A549 (cell line): ENCODE measurements around the gene KCNB1.

Experiments used
- CEBPB ChIP-seq, 2 experiments: fragments of >200 bp in 1 of 2; sonication (Bioruptor Twin) in 1 of 2; formaldehyde crosslinking in 1 of 2; IDR thresholded peaks; 2 replicates each; pipeline ENCODE4 v1.6.1; 2012 to 2016
- EHMT2 ChIP-seq: fragments of 200-600 bp; sonication (generic); IDR thresholded peaks from 2 replicates; pipeline ENCODE4 v1.6.1; 2016; ENCODE audit warnings: antibody characterized with exemption, low read depth, mild to moderate bottlenecking, moderate library complexity
- EP300 ChIP-seq, 2 experiments: fragments of >200 bp; sonication (Bioruptor Twin); formaldehyde crosslinking; IDR thresholded peaks; 2 replicates in 1 of 2; 3 replicates in 1 of 2; pipeline ENCODE4 v1.6.1; 2016 to 2017
- POLR2A ChIP-seq: IDR thresholded peaks from 2 replicates; pipeline ENCODE4 v1.6.1; 2012; ENCODE audit warnings: mild to moderate bottlenecking, low read length
- POLR2AphosphoS2 ChIP-seq: conservative IDR thresholded peaks from 2 replicates; pipeline ENCODE4 v1.6.1; 2012; ENCODE audit warnings: low read length, improper control_type of control experiment, inconsistent platforms
- RAD21 ChIP-seq, 2 experiments: fragments of >200 bp in 1 of 2; sonication (Bioruptor Twin) in 1 of 2; formaldehyde crosslinking in 1 of 2; IDR thresholded peaks in 1 of 2; conservative IDR thresholded peaks in 1 of 2; 2 replicates in 1 of 2; 3 replicates in 1 of 2; pipeline ENCODE4 v1.6.1; 2012 to 2018; ENCODE audit warnings: inconsistent platforms in 1 of 2
- REST ChIP-seq: fragments of 200-600 bp; sonication (generic); IDR thresholded peaks from 2 replicates; pipeline ENCODE4 v1.6.1; 2016; ENCODE audit warnings: antibody characterized with exemption, mild to moderate bottlenecking, moderate library complexity
- RFX5 ChIP-seq: fragments of 450-650 bp; IDR thresholded peaks from 2 replicates; pipeline ENCODE4 v1.7.1; 2014; ENCODE audit warnings: antibody characterized with exemption, mild to moderate bottlenecking, moderate library complexity
- SMC3 ChIP-seq: fragments of >200 bp; sonication (Bioruptor Twin); formaldehyde crosslinking; IDR thresholded peaks from 3 replicates; pipeline ENCODE4 v1.6.1; 2018; ENCODE audit warnings: inconsistent platforms
- TF ChIP-seq, protein P1 (sequence below): fragments of >200 bp; sonication (Bioruptor Twin); formaldehyde crosslinking; IDR thresholded peaks from 3 replicates; pipeline ENCODE4 v1.5.1; 2016
- TF ChIP-seq, protein P2 (sequence below): IDR thresholded peaks from 2 replicates; pipeline ENCODE4 v1.6.1; 2012

DNA sequence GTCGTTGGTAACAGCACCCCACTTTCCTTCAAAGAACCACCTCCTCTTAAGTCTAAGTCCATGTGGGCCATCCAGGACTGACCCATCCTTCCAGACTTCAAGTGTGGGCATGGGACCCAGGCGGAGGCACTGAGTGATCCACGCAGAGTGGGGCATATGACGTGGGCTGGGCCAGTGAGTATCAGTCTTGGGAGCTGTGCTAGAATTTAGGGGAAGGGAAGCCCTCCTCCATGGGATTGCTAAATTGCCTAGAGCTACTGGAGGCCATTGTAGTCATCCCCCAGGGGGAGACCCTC lies 35.3 kb upstream of the KCNB1 start:
- TF ChIP-seq RAD21 (conservative IDR thresholded peaks at IDR 0.05 in 1 of 2, IDR thresholded peaks at IDR 0.05 in 1 of 2): no peak
- no peak for TF ChIP-seq POLR2A
- TF ChIP-seq EHMT2: no peak
- TF ChIP-seq EP300 (IDR thresholded peaks at IDR 0.05): no peak
- TF ChIP-seq, protein P1, sequence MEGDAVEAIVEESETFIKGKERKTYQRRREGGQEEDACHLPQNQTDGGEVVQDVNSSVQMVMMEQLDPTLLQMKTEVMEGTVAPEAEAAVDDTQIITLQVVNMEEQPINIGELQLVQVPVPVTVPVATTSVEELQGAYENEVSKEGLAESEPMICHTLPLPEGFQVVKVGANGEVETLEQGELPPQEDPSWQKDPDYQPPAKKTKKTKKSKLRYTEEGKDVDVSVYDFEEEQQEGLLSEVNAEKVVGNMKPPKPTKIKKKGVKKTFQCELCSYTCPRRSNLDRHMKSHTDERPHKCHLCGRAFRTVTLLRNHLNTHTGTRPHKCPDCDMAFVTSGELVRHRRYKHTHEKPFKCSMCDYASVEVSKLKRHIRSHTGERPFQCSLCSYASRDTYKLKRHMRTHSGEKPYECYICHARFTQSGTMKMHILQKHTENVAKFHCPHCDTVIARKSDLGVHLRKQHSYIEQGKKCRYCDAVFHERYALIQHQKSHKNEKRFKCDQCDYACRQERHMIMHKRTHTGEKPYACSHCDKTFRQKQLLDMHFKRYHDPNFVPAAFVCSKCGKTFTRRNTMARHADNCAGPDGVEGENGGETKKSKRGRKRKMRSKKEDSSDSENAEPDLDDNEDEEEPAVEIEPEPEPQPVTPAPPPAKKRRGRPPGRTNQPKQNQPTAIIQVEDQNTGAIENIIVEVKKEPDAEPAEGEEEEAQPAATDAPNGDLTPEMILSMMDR: no peak
- no peak for TF ChIP-seq RFX5
- TF ChIP-seq, protein P2, sequence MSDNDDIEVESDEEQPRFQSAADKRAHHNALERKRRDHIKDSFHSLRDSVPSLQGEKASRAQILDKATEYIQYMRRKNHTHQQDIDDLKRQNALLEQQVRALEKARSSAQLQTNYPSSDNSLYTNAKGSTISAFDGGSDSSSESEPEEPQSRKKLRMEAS: no peak
- no peak for TF ChIP-seq CEBPB (IDR thresholded peaks at IDR 0.05)
- TF ChIP-seq POLR2AphosphoS2: no peak
- no peak for TF ChIP-seq SMC3
- no peak for TF ChIP-seq REST
